GM10266 (cell line): ENCODE data around the gene MCHR1.

Experiments
- DNase-seq: peaks from one replicate; pipeline ENCODE4 v3.0.0; 2012; ENCODE audit errors: extremely low spot score
- TF ChIP-seq, protein P1 (sequence below): IDR thresholded peaks from 2 replicates; pipeline ENCODE4 v1.5.1; 2012; ENCODE audit warnings: mild to moderate bottlenecking, low read depth; ENCODE audit not compliant: control insufficient read depth, insufficient read depth; ENCODE audit errors: missing control alignments

MCHR1 gene

DNA sequence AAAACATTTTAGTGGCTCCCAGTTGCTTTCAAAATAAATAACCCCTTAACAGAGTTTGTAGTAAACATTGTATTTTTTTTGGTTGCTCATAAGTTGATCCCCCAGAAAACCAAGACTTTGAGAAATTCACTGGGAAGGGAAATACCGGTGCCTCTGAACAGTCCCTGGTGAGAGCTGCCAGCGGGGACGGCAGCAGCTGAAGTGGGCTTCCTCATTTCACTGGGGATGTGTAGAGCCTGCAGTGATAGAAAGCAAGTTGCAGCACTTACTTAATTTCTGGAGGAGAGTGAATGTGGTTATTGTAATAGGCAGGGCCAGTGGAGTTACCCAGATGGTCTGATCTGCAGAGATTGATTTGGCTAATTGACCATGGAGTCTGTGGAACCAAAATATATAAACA lies 18.6 kb upstream of the MCHR1 start:
- no peak for DNase-seq
- TF ChIP-seq, protein P1, sequence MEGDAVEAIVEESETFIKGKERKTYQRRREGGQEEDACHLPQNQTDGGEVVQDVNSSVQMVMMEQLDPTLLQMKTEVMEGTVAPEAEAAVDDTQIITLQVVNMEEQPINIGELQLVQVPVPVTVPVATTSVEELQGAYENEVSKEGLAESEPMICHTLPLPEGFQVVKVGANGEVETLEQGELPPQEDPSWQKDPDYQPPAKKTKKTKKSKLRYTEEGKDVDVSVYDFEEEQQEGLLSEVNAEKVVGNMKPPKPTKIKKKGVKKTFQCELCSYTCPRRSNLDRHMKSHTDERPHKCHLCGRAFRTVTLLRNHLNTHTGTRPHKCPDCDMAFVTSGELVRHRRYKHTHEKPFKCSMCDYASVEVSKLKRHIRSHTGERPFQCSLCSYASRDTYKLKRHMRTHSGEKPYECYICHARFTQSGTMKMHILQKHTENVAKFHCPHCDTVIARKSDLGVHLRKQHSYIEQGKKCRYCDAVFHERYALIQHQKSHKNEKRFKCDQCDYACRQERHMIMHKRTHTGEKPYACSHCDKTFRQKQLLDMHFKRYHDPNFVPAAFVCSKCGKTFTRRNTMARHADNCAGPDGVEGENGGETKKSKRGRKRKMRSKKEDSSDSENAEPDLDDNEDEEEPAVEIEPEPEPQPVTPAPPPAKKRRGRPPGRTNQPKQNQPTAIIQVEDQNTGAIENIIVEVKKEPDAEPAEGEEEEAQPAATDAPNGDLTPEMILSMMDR: no peak

DNA sequence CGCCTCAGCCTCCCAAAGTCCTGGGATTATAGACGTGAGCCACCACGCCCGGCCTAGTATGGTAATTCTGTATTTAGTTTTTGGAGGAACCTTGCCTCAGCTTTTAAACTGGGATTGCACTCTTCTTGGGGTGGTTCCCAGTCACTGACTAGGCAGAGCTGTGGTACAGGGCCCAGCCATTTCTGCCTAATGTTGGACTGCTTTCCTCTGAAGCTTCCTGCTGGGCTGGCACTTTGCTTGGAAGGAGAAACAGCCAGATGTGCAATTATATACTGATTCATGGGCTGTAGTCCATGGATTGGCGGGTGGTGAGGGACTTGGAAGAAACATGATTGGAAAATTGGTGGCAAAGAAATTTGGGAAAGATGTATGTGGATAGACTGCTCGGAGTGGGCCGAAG lies 17.6 kb upstream of the MCHR1 start:
- TF ChIP-seq, protein P1: no peak
- DNase-seq: no peak

DNA sequence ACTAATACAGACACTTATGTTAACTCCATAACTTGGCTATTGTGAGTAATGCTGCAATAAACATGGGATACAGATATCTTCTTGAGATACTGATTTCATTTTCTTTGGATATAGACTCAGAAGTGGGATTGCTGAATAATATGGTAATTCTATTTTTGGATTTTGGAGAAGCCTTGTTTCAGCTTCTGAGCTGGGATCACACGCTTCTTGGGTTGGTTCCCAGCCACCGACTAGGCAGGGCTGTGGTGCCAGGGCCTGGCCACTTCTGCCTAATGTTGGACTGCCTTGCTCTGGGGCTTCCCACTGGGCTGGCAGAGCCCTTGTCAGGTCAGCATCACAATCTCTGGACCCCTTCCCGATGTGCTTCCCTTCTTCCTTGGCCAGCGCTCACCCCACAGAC lies 14.0 kb upstream of the MCHR1 start:
- TF ChIP-seq, protein P1: no peak
- no peak for DNase-seq

DNA sequence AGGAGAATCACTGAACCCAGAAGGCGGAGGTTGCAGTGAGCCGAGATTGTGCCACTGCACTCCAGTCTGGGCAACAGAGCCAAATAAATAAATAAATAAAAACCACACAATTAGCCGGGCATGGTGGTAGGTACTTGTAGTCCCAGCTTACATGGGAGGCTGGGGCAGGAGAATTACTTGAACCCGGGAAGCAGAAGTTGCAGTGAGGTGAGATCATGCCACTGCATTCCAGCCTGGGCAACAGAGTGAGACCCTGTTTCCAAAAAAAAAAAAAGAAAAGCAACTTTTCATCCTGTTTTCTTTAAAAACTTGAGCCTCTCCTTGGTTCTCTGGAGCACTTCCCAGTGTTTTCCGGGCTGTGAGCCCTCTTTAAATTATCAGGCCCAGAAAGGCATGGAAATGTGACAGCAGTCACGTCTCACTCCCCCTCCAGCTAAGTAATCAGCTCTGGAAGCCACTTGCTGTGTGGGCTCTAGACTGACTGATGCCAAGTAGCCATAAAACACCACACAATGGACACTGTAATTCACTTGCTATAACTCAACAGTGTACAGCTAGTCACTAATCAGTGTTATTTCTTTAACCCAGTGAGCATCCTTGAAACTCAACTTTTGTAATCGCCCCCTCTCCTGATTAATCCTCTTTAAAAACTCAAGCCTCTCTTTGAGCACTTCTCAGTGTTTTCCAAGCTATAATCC lies 13.0 kb upstream of the MCHR1 start:
- no peak for DNase-seq
- TF ChIP-seq, protein P1: no peak

DNA sequence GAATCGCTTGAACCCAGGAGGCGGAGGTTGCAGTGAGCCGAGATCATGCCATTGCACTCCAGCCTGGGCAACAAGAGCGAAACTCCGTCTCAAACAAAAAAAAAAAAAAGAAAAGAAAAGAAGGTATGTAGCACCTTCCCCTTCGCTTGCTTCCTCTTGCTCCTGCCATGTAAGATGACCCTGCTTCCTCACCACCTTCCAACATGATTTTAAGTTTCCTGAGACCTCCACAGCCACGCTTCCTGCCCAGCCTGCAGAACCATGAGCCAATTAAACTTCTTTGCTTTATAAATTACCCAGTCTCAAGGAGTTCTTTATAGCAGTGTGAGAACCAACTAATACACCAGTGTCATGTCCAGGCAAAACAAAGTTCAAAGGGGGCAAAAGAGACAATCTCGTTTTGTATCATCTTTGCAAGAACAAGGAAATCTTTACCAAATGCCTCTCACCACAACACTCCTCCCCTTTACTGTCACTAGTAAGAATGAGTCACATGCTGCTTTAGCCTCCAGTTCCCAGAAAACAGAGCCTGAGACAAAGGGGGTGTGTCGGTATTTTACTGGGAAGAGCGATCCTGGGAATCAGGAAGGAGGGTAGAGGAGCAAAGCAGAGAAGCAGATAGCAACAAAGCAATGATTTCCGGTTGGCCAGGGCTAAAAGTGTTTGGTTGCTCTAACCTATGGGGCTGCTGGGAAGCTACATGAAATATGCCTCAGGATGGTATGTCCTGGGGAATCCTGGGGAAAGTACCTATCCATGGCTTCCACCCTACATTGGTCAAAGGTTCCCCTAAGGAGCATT lies 10.5 kb upstream of the MCHR1 start:
- DNase-seq: no peak
- TF ChIP-seq, protein P1: no peak

DNA sequence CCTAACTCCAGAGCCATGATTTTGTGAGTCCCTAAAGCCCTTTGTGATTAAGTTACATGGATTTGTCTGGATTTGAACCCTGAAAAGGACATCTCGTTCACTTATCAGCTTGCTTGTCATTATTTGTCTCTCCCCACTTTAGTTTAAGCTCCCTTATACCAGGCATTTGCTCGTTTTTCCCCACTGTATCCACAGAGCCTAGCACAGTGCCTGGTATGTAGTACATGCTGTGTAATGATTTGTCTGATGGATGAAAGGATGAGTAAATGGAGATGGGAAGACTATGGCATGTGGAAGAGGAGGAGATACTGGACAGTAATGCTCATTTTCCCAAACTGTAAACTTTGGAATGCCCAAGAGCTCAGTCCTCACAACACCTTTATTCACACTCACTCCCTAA lies 9.2 kb upstream of the MCHR1 start:
- TF ChIP-seq, protein P1: no peak

GRCh38 chr22:40671369-40671768 lies 7.9 kb upstream of the MCHR1 start:
- no peak for DNase-seq
- TF ChIP-seq, protein P1: no peak

More for the DNA sequence above, 9.2 kb upstream of the MCHR1 start:
- DNase-seq: no peak
